ENCODE data around the gene RDX. TPM values are rescaled to one million over a fixed set of nuclear protein-coding genes. Genes with fewer than 3 reads are reported as not detected.

The RDX gene
- total and polyA plus RNA-seq, 8 donors: 109 to 152 (median 133) TPM

GRCh38 chr11:110207123-110207522 lies 89.3 kb downstream of the RDX start:
- Histone ChIP-seq H3K36me3 (no peaks in the 10 kb centered on the region), H3K4me1 (no peaks in the 10 kb centered on the region), H3K9me3 (no peaks in the 10 kb centered on the region), H3K27ac (no peak overlapping the region), H3K4me3 (no peak overlapping the region), H3K27me3 (no peaks in the 10 kb centered on the region)
- intact Hi-C loops (cut with DNase I): loop anchor here in 1 of 2 donors (10.0 kb wide), 1 partner anchor 168 kb away; no protein-coding TSS in a partner anchor
- TF ChIP-seq CTCF (IDR thresholded peaks at IDR 0.05): no peak
- no peak for ATAC-seq
- no peak for DNase-seq

- peaks cover 0 to 4% of the 10 kb centered on the region in 2 donors for H3K4me1 ChIP-seq
- DNase-seq (no peak), ATAC-seq (no peak)
- H3K4me3 ChIP-seq: no peak overlapping the region
- TF ChIP-seq CTCF (IDR thresholded peaks at IDR 0.05): no peak
- H3K27me3 ChIP-seq: no peaks in the 10 kb centered on the region
- no peaks in the 10 kb centered on the region for H3K36me3 ChIP-seq
- H3K9me3 ChIP-seq: no peaks in the 10 kb centered on the region
- no peak overlapping the region for H3K27ac ChIP-seq
- intact Hi-C loops (cut with DNase I): loop anchor here (5.0 to 10.0 kb wide), 3 partner anchors 171 to 231 kb away; no protein-coding TSS in a partner anchor
Observed at GRCh38 chr11:110200836-110201235, 95.6 kb downstream of the RDX start.

- Histone ChIP-seq H3K27ac (no peak overlapping the region), H3K36me3 (no peaks in the 10 kb centered on the region), H3K9me3 (no peaks in the 10 kb centered on the region), H3K4me1 (peaks cover 0 to 4% of the 10 kb centered on the region in 2 donors), H3K27me3 (no peaks in the 10 kb centered on the region), H3K4me3 (no peak overlapping the region)
- intact Hi-C loops (cut with DNase I): loop anchor here (5.0 to 10.0 kb wide), 3 partner anchors 172 to 232 kb away; no protein-coding TSS in a partner anchor
- no peak for TF ChIP-seq CTCF (IDR thresholded peaks at IDR 0.05)
- no peak for DNase-seq
- ATAC-seq: no peak
Observed at GRCh38 chr11:110200241-110200640, 96.2 kb downstream of the RDX start.

GRCh38 chr11:110199184-110199981 lies 97.0 kb downstream of the RDX start:
- Histone ChIP-seq H3K4me1 (peaks cover 0 to 6% of the 10 kb centered on the region in 2 donors), H3K36me3 (no peaks in the 10 kb centered on the region), H3K9me3 (no peaks in the 10 kb centered on the region), H3K27ac (no peak overlapping the region), H3K4me3 (no peak overlapping the region), H3K27me3 (no peaks in the 10 kb centered on the region)
- DNase-seq (peak in 1 of 4 donors; percentile 42), ATAC-seq (peak; percentile 47)
- TF ChIP-seq CTCF (IDR thresholded peaks at IDR 0.05): no peak
- intact Hi-C loops (cut with DNase I): no loop called here

GRCh38 chr11:110198031-110198729 lies 98.2 kb downstream of the RDX start:
- Histone ChIP-seq H3K36me3 (no peaks in the 10 kb centered on the region), H3K4me3 (no peak overlapping the region), H3K27ac (no peak overlapping the region), H3K9me3 (no peaks in the 10 kb centered on the region), H3K27me3 (no peaks in the 10 kb centered on the region), H3K4me1 (peaks cover 0 to 13% of the 10 kb centered on the region in 2 donors)
- ATAC-seq (no peak), DNase-seq (no peak)
- TF ChIP-seq CTCF (IDR thresholded peaks at IDR 0.05): no peak
- intact Hi-C loops (cut with DNase I): no loop called here

Data from left lung (tissue), 10 donors.